ENCODE measurements around the gene PEAR1. TPM values are rescaled to one million over a fixed set of nuclear protein-coding genes. Genes with fewer than 3 reads are reported as not detected.

PEAR1 gene
- total and polyA plus RNA-seq, 2 of the 4 experiments (the other 2 are of a cell fraction), result 2.0 to 44.4 TPM

GRCh38 chr1:156857532-156857931 lies 36.0 kb upstream of the PEAR1 start:
- Histone ChIP-seq H3K27ac (ENCODE audit: insufficient read depth, low read length) (no peak overlapping the region), H3K56ac (ENCODE audit: extremely low read depth, insufficient read depth, low read length) (no peak overlapping the region), H3K4me3 (ENCODE audit: insufficient read depth, low read depth, low read length) (no peak overlapping the region), H4K5ac (ENCODE audit: low read depth, low read length) (no peak overlapping the region), H3K9me1 (ENCODE audit: insufficient read depth, low read length) (no peaks in the 10 kb centered on the region), H3K23ac (ENCODE audit: low read depth, low read length) (no peak overlapping the region), H2BK20ac (ENCODE audit: low read depth, low read length) (no peak overlapping the region), H4K20me1 (ENCODE audit: insufficient read depth, low read length) (peaks cover 7% of the 10 kb centered on the region; the same call in 1 of the 2 replicates), H3K79me1 (ENCODE audit: low read depth in 1 of 2, low read length in 2 of 2) (no peaks in the 10 kb centered on the region), H3K4ac (ENCODE audit: low read depth, low read length) (no peak overlapping the region), H3K9ac (ENCODE audit: low read depth, low read length) (no peak overlapping the region), H3K27me3 (ENCODE audit: control insufficient read depth, insufficient read depth, low read length) (peaks cover 84% of the 10 kb centered on the region), H3K9me3 (ENCODE audit: control insufficient read depth, insufficient read depth, low read length) (no peaks in the 10 kb centered on the region; the same call in 1 of the 2 replicates), H3K14ac (replicated peaks; ENCODE audit: low read depth, low read length) (no peak overlapping the region), H3K36me3 (ENCODE audit: control insufficient read depth, insufficient read depth, low read length) (no peaks in the 10 kb centered on the region), H2AK9ac (replicated peaks; ENCODE audit: low read depth, low read length, poor library complexity) (no peak overlapping the region), H3K4me1 (ENCODE audit: control insufficient read depth, insufficient read depth, low read length) (peaks cover 4% of the 10 kb centered on the region; the same call in 1 of the 2 replicates), H2BK120ac (ENCODE audit: low read depth, low read length) (no peak overlapping the region), H2AFZ (replicated peaks; ENCODE audit: low read length, poor library complexity) (no peak overlapping the region), H3K4me2 (ENCODE audit: low read depth, low read length) (no peak overlapping the region), H2BK5ac (ENCODE audit: low read depth, low read length, poor library complexity, severe bottlenecking) (no peak overlapping the region), H2AK5ac (ENCODE audit: low read depth, low read length) (no peak overlapping the region), H4K8ac (ENCODE audit: low read depth in 2 of 2, low read length in 2 of 2) (no peak overlapping the region), H4K91ac (ENCODE audit: insufficient read depth, low read depth, low read length) (no peak overlapping the region), H3K18ac (ENCODE audit: low read depth, low read length) (no peak overlapping the region), H2BK15ac (ENCODE audit: low read depth, low read length) (no peak overlapping the region)
- CTCF ChIA-PET, result interaction anchor here (1.0 to 1.5 kb wide), 5 partner anchors 19 to 168 kb away, joined by 3 to 4 read pairs (median 3); no protein-coding TSS in a partner anchor
- whole genome bisulfite sequencing, 2 experiments (ENCODE audit: extremely low coverage in 2 of 2, insufficient read length in 1 of 2), result no CpG with 5 or more reads among the region's 3 CpGs
- TF ChIP-seq FOS (IDR thresholded peaks at IDR 0.05; ENCODE audit: low read depth, low read length), result no peak
- TF ChIP-seq MAFK (IDR thresholded peaks at IDR 0.05; ENCODE audit: low read depth, low read length), result no peak
- TF ChIP-seq CEBPB (IDR thresholded peaks at IDR 0.05; ENCODE audit: low read depth, low read length), result no peak
- no peak for TF ChIP-seq NFE2L2 (IDR thresholded peaks at IDR 0.05; ENCODE audit: low read depth, low read length)
- TF ChIP-seq USF2 (IDR thresholded peaks at IDR 0.05; ENCODE audit: low read depth, low read length), result no peak
- TF ChIP-seq CTCF (conservative IDR thresholded peaks at IDR 0.05; ENCODE audit: low read depth, low read length), result no peak
- TF ChIP-seq RFX5 (IDR thresholded peaks at IDR 0.05; ENCODE audit: low read depth, low read length), result no peak
- TF ChIP-seq RAD21 (IDR thresholded peaks at IDR 0.05; ENCODE audit: low read length), result no peak
- no peak for TF ChIP-seq SMC3 (IDR thresholded peaks at IDR 0.05; ENCODE audit: low read depth, low read length)
- TF ChIP-seq BHLHE40 (IDR thresholded peaks at IDR 0.05; ENCODE audit: low read depth, low read length), result no peak
- TF ChIP-seq MXI1 (IDR thresholded peaks at IDR 0.05; ENCODE audit: borderline replicate concordance, low read depth, low read length), result no peak
- no peak for TF ChIP-seq MAZ (IDR thresholded peaks at IDR 0.05; ENCODE audit: borderline replicate concordance, low read depth, low read length)
- TF ChIP-seq RCOR1 (IDR thresholded peaks at IDR 0.05; ENCODE audit: insufficient replicate concordance, low read length), result no peak
- no peak for TF ChIP-seq ELK1 (IDR thresholded peaks at IDR 0.05; ENCODE audit: borderline replicate concordance, low read depth, low read length)
- TF ChIP-seq CHD1 (IDR thresholded peaks at IDR 0.05; ENCODE audit: low read depth, low read length), result no peak
- no peak for TF ChIP-seq POLR2A (IDR thresholded peaks at IDR 0.05; ENCODE audit: low read depth, low read length)
- no TSS peak for BruUV-seq (replicated peaks)
- intact Hi-C loops (cut with micrococcal nuclease), result no loop called here
- DNase-seq (no peak), ATAC-seq (ENCODE audit: low read depth) (no peak)
- POLR2A ChIA-PET (ENCODE audit: unreplicated experiment), result no interaction called here
- dilution Hi-C loops (cut with HindIII; ENCODE audit: low sequenced_read_pairs, unreplicated experiment), result no loop called here
- in situ Hi-C loops (cut with MboI; ENCODE audit: low sequenced_read_pairs), result no loop called here

Measured in IMR-90 (cell line).